GM19023 (cell line): ENCODE results near the gene CAPN15.

Experiments used
- ATAC-seq: cut with Tn5 transposase; IDR thresholded peaks from one replicate; pipeline ENCODE4 v1.9.1; 2021; ENCODE audit warnings: mild to moderate bottlenecking, moderate library complexity; ENCODE audit not compliant: unreplicated experiment

Gene CAPN15

DNA sequence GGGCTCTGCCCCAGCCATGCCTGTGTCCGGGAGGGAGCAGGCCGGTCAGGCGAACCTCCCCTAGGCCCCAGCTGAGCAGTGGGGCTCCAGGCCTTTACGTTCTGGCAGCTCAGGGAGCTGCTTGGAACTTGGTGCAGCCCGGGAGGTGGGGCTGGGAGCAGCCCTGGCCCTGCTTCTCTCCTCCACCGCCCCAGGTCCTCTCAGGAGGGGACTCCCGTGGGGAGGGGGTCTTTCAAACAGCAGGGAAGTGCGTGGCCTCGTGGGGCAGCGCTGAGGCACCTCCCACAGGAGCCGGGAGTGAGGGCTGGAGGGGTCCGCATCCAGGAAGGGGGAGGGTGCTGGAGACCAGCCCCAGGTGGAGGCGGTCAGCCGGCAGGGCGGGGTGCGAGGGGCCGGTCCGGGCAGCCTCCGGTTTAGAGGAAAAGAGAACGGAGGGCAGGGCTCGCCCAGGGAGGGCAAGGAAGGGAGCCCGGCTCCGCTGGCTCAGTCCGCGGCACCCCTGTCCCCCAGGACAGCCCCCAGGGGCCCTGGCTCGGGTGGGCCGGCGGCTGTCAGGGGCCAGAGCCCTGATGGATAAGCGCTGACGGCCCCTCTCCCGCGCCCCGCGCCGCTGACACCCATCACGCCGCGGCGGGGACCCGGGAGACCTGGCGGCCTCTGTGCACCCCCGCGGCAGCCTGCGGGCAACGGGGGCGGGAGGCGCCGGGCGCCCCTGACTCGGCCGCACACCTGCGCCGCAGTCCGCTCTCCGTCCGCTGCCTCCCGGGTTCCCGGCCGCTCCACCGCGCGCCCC is 32.1 kb downstream of the CAPN15 start:
- ATAC-seq: no peak

DNA sequence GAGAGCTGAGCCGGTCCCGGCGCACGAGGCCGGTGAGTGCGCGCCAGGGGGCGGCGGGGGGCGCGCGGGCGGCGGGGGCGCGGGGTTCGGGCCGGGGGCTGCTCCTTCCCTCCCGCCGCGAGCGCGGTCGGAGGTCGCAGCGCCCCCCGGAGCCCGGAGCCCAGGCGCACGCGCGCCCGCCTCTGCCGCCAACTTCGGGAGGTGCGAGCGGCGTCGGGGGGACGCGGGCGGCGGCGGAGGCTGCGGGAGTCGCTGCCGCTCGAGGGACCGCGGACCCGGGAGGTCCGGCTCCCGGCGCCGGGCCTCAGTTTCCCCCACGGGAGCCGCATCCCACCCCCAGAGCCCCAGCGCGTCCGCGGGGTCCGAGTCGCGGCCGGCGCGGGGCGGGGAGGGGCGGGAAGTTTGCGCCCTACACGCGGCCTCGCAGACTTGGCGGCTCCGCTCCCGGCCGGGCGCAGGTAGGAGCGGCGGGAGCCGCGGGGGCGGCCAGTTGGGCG is 32.7 kb downstream of the CAPN15 start, which contains the start of gene PRR35:
PRR35 (plus strand) TSS at position 191 of the 497 bp plus-strand sequence. CDS start 2,901 bp downstream, outside the sequence.
- no peak for ATAC-seq

DNA sequence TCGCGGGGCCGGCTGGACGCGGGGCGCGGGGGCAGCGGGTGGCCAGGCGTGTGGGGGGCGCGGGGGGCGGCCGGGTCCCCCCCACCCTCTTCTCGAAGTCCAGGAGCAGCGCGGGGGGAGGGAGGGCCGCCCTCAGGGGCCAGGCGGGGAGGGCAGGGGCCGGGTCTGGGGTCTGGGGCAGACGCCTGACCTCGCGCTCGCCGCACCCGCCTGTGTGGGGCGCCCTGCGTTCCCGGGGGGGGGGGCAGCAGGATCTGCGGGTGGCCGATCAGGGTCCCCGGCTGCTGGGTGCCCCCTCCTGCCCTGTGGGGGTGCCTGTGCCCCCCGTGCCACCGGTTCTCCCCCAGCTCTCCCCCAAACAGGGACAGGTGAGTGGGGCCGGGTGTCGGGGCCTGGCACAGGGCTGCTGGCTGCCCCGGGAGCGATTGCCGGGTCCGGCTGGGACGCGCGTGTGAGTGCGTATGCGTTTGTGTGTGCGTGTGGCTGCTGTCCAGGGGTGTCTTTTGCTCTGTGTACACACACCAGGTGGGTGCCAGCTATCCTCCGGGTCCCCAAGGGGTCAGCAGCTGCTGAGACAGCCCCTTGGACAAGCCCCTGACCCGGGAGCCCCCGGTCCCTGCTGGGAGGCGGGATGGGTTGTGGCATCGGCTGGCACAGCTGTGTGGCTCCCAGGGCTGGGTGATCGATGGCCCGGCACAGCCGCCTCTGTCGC is 33.3 kb downstream of the CAPN15 start:
- no peak for ATAC-seq

DNA sequence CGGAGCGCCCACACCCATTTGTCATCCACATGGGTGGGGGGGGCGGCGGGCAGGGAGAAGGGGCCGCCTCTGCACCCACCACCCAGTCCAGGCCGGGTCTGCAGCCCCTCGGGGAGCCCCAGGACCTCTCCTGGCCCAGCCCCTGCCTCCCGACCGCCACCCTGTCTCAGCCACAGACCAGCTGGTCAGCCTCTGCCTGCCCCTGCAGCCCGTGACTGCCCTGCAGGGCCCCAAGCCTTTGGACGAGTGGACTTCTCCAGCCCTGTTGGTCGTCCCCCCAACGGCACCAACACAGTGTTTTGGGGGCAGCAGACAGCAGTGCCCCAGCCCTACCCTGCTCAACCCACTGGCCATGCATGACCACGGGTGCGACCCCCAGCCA is 33.9 kb downstream of the CAPN15 start:
- ATAC-seq: no peak

DNA sequence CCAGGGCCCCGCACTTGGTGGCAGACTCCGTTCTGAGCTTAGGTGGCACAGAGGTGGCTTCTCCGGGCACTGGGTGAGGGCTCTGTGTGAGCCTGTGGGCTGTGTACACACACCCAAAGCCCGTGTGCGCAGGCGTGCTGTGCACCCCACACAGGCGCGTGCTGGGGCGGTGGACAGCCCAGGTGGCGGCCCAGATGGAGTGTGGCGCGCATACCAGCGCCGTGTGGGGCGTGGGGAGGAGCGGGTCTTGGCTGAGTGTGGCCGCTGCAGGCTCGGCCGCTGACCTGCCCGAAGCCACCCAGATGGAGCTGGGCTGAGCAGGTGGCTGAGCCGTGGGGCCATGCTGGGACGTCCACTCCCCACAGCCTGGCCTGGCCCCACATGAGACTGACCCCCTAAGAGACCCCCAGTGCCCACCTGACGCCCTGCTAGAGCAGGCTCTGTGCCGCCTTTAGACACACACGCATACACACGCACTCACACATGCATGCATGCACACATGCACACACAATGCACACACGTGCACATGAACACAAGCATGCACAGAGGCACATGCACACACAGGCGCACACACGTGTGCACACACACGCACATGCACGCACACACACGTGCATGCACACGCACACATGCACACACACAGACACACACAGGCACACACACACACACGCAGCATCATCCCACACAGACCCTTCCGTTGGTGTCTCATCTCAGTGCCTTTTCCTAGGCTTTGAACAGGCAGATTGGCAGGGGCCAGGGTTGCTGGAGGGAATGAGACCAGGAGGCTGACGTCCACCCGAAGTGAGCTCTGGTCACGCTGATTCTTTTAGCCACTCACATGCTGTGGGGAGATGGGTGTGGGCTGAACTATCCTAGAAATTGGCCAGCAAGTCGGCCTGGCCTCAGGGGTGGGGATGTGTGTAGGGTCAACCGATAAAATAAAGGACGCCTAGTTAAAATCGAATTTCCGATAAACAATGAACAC is 34.7 kb downstream of the CAPN15 start:
- no peak for ATAC-seq

DNA sequence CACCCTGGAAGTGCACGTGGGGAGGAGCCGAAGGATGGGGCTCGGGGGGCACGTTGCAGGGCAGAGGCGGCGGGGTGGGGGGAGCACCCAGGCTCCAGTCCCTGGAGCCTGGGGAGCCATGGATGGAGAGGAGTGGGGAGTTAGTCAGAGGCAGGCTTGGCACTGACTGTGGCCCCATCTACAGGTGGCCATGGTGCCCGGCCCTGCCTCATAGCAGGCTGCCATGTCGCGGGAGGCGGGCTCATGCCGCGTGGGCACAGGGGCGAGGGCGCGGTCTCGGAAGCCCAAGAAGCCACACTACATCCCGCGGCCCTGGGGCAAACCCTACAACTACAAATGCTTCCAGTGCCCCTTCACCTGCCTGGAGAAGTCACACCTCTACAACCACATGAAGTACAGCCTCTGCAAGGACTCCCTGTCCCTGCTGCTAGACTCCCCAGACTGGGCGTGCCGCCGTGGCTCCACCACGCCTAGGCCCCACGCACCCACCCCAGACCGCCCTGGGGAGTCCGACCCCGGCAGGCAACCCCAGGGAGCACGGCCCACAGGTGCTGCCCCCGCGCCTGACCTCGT is 35.6 kb downstream of the CAPN15 start:
- ATAC-seq: no peak

DNA sequence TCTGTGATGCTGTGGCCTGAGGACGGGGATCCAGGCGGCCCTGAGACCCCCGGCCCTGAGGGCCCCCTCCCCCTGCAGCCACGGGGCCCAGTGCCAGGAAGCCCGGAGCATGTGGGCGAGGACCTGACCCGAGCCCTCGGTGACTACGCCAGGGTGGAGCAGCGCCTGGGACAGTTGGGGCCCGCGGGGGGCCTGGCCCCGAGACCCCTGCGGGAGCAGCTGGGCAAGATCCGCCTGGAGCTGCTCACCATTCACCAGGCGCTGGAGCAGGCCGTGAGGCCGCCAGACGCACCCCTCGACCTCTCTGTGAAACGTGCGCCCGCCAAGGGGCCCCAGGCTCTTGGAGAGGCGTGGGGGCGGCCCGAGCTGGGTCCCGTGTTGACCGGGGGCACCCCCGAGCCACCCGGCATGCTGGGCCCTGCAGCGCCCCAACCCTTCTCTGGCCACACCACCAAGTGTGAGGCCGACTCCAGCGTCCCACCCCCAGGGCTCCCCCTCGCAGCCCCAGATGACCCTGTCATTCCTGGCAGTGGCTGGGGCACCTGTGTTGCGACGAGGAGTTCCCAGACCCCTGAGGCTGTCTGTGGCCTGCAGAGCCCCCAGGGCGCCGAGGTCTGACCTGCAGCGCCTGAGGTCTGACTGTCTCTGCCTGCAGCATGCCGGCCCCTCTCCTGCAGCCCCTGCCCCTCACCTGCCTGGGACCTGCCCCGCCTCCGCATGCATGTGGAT is 37.3 kb downstream of the CAPN15 start:
- no peak for ATAC-seq

DNA sequence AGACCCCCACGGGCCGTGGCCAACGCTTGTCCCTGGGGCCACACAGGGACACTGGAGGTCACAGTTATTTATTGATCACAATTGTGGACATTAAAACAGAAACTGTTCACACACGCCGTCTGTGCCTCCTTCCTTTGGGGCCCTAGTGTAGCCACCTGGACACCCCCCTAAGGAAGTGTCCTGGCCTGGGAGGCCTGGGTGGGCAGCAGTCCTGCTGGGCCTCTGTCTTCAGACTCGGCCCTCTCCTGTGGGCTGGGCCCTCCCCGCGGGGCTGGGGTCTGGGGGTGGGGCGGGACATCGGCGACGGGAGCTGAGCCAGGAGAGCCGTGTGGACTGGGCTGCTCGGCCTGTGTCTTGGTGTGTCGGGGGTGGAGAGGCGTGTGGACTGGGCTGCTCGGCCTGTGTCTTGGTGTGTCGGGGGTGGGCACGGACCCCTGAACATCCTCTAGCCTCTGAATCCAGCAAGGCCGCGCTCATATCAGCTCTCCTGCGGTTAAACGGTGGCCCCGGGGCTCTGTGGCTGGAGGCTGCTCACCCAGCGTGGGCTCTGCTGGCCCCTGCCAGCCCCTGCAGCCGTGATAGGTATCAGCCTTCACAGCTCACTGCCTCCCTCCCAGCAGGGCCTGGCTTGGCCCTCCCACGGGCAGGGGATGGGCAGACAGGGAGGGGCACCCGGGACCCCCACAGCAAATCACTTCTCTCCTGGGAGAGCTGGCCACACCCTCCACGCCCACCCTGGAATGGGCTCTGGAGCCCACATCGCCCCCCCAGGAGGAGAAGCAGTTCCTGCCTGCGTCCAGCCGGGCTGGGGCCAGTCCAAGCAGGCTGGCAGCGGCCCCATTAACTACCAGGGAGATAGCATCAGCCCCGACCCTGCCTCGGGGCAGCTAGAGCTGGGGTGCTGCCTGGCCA is 38.2 kb downstream of the CAPN15 start:
- ATAC-seq: no peak

DNA sequence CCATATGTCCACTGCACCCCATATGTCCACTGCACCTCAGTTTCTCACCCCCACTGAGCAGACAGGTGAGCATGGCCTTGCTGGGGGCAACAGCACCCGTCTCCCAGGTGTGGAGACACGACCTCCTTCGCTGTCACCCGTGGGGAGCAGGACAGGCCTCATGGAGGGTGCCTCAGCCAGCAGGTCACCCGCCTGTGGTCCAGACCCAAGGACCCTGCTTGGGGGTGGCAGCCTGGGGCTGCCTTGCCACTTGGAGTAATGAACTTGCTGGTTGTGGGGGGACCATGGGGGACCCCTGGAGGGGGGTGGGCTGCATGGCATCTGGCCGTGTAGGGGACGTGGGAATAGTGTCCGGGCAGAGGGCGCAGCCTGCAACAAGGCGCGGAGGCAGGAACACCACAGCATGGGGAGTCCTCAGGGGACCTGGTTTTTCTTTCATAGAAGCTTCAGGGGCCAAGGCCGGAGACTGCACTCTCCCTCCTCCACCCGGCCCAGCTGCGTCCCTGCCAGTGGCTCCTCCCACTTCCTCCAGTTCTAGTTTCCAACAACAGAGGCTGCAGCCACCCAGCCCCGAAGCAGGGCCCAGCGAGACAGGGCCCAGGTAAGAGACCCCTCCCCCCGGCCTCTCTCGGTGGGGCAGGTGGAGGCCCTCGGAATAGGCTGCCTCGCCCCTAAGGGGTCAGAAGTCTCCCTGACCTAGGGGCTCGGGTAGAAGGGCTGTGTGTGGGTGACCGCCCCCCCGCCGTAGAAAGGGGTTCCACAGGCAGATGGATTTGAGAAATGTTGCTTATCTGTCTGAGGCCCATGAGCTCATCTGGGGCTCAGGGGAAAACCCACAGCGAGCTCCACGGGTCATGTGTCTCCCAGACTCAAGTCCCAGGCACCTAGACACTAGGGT is 39.2 kb downstream of the CAPN15 start, which contains the start of gene NHLRC4:
NHLRC4 (plus strand) TSS at position 531 of the 898 bp plus-strand sequence. CDS start 1,043 bp downstream, outside the sequence.
- ATAC-seq: peak; percentile 51

DNA sequence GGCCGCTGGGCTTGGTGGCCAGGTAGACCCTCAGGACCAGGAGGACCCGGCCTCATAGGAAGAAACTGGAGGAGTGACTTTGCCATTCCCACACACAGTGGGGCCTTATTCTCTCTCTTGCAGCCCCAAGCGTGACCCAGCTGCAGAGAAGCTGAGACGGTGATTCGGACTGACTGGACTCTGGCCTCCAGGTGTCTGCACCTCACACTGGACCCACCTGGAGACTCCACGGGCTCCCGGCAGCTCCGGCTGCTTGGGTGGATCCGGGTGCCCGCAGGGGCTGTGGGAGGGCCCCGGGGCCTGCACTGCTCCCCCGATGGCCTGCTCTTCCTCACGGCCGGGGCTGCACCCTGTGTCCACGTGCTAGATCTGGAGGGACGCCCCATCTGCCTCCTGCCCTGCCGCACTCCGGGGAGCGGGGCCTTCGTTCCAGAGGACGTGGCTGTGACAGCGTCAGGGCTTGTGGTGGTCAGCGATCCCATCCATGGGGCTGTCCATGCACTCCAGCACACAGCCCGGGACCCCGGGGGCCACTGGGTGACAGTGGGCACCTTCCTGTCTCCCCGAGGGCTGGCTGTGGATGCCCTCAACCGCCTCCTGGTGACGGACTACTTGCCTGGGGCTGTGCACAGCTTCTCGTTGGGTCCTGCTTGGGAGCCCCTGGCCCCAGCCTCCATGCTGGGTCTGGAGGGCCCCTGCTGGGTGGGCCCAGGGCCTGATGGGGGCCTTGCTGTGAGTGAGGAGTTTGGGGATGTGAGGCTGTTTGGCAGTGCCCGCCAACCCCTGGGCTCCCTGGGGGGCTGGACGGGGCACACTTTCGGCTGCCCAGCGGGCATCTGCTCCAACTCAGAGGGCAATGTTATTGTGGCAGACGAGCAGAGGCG is 40.1 kb downstream of the CAPN15 start:
- ATAC-seq: no peak

DNA sequence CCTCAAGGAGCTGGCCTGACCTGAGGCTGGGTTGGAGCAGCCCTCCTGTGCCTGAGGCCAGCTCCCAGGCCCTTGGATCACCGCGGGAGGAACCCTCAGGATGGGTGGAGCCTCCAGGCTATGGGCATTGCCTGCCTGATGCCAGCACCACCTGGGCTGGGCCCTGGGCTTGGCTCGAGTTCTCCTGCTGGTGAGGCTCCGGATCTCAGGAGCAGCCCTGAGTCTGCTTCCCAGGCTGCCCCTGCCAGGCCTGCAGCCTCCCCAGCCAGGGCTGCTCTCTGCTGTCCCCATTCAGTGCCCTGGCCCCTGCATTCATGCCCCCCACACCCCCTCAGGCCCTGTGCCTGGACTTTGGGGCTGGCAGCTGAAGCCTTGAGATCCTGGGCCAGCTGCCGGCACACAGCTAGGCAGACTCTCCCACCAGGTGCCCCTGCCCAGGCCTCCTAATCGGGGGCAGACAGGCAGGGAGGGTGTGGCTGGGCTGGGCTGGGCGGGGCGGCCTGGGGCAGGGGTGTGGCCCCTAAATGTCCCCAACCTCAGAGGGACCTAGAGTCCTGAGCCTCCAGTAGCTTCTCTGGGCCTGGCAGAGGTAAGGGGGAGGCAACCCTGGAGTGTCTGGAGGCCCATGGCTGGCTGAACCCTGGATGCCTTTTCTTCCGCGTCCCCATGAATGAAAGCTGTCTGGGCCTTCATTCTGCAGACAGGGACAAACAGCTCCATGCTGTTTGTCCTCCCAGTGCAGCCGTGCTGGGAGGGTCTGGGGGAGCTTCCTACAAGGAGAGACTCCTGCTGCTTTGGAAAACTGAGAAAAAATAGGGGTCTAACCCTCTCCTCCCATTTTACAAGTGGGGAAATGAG is 41.1 kb downstream of the CAPN15 start:
- no peak for ATAC-seq

DNA sequence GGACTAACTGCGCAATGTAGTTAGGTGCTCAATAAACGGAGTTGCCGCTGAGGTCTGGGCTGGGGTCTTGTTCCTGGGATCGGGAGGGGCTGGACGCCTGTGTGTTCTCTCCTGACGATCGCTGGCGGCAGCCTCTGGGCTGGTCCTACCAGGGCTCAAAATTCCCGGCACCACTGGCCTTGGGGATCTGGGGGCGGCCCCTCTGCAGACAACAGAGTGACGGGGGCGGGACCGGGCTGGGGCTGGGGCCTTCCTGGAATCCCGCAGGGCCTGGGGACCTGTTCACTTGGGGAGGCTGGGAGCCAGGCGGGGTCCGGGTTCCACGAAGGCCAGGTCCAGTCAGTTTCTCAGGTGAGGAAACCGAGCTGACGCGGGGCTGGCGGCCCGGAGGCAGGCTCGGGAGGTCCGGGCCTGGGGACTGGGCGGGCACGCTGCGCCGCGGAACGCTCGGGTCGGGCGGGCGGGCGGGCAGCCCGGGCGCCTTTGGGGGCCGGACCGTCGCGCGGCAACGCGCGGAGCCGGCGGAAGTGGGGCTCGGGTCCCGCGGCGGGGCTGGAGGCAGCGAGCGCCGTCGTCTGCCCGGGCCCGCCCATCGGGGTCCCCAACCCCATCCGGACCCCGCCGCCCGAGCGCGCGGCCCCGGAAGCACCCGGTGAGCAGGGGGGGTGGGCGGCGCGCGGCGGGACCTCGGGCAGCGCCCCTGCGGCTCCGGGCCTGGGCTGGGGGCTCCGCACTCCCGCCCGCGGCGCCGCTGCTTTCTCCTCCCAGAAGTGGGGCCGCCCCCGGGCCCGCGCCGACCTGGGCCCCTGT is 42.1 kb downstream of the CAPN15 start, which contains the start of gene PIGQ:
PIGQ (plus strand) TSS at position 524 of the 810 bp plus-strand sequence. CDS start 4,107 bp downstream, outside the sequence.
- ATAC-seq: peak; percentile 48

DNA sequence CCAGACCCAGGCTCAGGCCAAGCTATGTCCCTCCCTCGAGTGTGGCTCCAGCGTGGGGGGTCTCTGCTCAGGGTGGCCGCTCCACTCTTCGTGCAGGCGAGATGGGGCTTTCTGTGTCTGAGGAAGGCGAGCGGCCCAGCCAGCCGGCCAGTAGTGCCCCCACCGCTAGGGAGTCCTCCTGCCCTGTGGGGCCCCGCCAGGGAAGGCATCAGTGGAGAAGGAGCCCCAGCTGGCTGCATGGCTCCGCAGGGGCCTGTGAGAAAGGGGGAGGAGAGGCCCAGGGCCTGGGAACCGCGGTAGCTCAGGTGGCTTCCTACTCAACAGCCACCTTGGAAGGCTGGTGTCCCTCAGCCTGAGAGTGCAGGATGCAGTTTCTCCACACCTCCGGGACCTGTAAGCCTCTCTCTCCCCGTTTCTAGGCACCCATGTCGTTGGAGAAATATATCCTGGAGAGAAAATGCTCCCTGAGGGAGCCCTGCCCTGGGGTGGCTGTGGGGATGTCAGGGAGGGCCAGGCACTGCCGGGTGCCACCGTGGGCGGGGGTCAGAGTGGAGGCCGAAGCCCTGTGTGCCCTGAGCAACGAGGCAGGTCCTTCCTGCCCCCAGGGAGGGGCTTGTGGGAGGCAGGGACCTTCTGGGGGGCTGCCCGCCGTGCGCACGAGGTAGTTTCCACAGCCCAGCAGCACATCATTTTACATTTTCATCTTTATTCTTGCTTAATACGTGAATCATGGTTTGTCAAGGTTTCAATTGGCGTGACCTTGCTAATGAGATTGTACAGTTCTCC is 45.5 kb downstream of the CAPN15 start:
- no peak for ATAC-seq
